GM12864 (cell line): ENCODE measurements around the gene ANKRD42.

Source experiments
- DNase-seq: peaks from one replicate; pipeline ENCODE4 v3.0.0-alpha.2; 2011; ENCODE audit warnings: low read depth
- H3K4me3 ChIP-seq: 2 replicates; pipeline ENCODE4 v1.5.1; 2011; ENCODE audit warnings: mild to moderate bottlenecking, low read depth, low read length, control low read depth
- CTCF ChIP-seq: IDR thresholded peaks from 2 replicates; pipeline ENCODE4 v1.5.1; 2011; ENCODE audit warnings: low read depth, mild to moderate bottlenecking, moderate library complexity, low read length, control low read depth, inconsistent platforms; ENCODE audit errors: missing control alignments

Gene ANKRD42

GRCh38 chr11:83285771-83286528 is 92.4 kb downstream of the ANKRD42 start, which contains the start of gene CCDC90B:
Gene CCDC90B, minus strand, starts transcription at chr11:83286367. Its CDS starts 395 bp downstream, at chr11:83285972.
- H3K4me3 ChIP-seq = peak within 1 kb of the TSS; percentile 83
- peak; percentile 96 for DNase-seq
- TF ChIP-seq CTCF = peak; percentile 20

DNA sequence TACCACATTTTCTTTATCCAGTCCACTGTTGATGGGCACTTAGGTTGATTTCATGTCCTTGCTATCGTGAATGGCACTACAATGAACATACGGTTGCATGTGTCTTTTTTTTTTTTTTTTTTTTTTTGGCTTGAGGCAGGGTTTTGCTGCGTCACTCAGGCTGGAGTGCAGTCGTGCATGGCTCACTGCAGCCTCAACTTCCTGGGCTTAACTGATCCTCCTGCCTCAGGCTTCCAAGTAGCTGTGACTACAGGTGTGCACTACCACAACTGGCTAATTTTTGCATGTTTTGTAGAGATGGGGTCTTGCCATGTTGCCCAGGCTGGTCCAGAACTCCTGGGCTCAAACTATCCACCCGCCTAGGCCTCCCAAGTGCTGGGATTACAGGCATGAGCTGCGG is 94.1 kb downstream of the ANKRD42 start:
- no peak overlapping the region for H3K4me3 ChIP-seq
- no peak for TF ChIP-seq CTCF
- DNase-seq = peak; percentile 67

- no peak overlapping the region for H3K4me3 ChIP-seq
- peak; percentile 27 for DNase-seq
Observed at GRCh38 chr11:83292709-83293456, 99.4 kb downstream of the ANKRD42 start.

DNA sequence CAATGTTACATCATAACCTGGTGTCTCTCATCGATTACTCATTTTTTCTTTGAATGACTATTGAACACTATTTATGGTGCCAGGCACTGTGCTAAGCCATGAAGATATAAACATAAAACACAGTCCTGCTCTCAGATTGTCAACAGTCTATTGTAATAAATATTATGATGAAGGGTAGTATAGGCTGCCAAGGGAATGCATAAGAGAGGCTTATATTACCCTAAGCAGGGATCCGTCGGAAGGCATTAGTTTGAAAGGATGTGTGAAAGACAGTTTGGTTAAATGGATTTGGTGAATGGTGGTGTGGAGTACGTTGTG is 99.9 kb downstream of the ANKRD42 start:
- DNase-seq = no peak
- H3K4me3 ChIP-seq = no peak overlapping the region
- no peak for TF ChIP-seq CTCF

More at GRCh38 chr11:83292709-83293456, 99.4 kb downstream of the ANKRD42 start:
- TF ChIP-seq CTCF = peak; percentile 80

GRCh38 chr11:83294208-83294607 is 100.7 kb downstream of the ANKRD42 start:
- no peak overlapping the region for H3K4me3 ChIP-seq
- TF ChIP-seq CTCF = no peak
- DNase-seq = no peak
